Measurements from ENCODE around the gene PFAS.

Gene PFAS

DNA sequence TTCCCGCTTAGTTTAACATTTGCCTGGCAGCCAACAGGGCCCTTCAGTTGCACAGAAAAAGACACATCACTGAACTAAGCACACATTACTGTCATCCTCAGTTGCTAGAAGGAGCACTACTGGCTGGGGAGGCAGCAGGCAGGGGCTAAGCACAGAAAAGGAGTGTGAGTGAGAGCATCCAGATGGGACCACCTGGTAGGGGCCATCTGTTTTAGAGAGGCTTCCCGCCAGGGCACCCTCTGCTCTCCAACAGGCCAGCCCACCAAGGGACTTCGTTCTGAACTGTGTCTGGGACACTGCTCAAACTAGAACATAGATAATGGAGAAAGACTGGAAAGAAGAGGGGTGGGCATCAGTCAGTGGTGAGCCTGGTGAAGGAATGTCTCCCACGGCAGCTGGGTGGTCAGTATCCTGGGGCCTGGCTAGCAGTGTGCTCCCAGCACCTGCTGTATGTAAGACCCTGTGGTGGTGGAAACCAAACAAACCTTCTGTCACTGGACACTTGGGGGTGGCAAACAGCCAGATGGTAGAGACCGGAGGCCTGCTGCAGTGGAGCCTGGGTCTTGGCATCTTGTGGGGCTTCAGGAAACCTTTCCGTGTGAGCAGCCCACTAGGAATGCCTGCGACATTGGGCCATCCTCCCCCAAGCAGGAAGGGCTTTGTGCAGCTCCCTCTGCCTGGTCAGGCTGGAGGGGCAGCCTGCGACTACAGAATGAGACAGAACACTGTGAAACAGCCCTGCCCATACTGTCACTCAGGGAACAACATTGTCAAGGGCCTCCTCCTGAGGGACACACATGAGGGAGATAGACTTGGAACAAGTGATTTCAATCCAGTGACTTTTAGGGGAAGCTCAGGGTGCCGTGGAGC lies 26.6 kb downstream of the PFAS start:
- Histone ChIP-seq H3F3A (ENCODE audit: control insufficient read depth, insufficient read depth) (0 out of 2 replicates have a peak, but pooled peaks cover 2% of the 10 kb centered on the region), H3K79me2 (ENCODE audit: control insufficient read depth, low read length) (no peaks in the 10 kb centered on the region), H4K20me1 (ENCODE audit: control insufficient read depth, insufficient read depth, low read depth, low read length) (no peaks in the 10 kb centered on the region), H3K4me2 (ENCODE audit: low read length) (no peak overlapping the region), H3K9me3 (ENCODE audit: control insufficient read depth, insufficient read depth, low read length) (no peaks in the 10 kb centered on the region), H3K27me3 (ENCODE audit: control insufficient read depth, low read length) (no peaks in the 10 kb centered on the region), H3K4me1 (ENCODE audit: control insufficient read depth, low read length) (no peaks in the 10 kb centered on the region), H3K4me3 (ENCODE audit: low read length) (no peak overlapping the region), H3K9me2 (replicated peaks; ENCODE audit: control insufficient read depth, low read length) (no peaks in the 10 kb centered on the region), H3K36me3 (ENCODE audit: control insufficient read depth, low read length) (no peaks in the 10 kb centered on the region; the same call in 1 of the 2 replicates), H3K27ac (ENCODE audit: low read depth, low read length) (no peak overlapping the region)
- TF ChIP-seq EZH2phosphoT487 (IDR thresholded peaks at IDR 0.05; ENCODE audit: borderline replicate concordance, low read length): no peak
- TF ChIP-seq CTCF (IDR thresholded peaks at IDR 0.05; ENCODE audit: low read depth, low read length, poor library complexity, severe bottlenecking): no peak

DNA sequence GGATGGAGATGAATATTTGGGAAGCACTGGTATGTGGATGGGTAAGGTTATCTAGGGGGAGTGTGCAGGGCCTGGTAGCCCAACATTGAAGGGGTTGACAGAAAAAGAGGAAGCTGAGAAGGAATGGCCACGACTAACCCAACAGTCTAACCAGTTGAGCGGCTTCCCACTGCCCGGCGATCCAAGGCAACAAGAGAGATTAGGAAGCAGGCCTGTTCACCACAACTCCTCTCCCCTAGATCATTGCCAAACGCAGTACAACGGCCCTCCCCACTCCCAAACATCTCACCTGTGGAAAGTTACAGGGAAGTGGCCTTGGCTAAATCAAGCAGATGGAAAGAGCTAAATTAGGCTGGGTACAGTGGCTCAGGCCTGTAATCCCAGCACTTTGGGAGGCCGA lies 28.2 kb downstream of the PFAS start:
- H3K36me3 ChIP-seq (ENCODE audit: control insufficient read depth, low read length): no peaks in the 10 kb centered on the region; the same call in 1 of the 2 replicates
- H3K4me2 ChIP-seq (ENCODE audit: low read length): no peak overlapping the region
- 0 out of 2 replicates have a peak, but pooled peaks cover 2% of the 10 kb centered on the region for H3F3A ChIP-seq (ENCODE audit: control insufficient read depth, insufficient read depth)
- TF ChIP-seq EZH2phosphoT487 (IDR thresholded peaks at IDR 0.05; ENCODE audit: borderline replicate concordance, low read length): no peak
- TF ChIP-seq CTCF (IDR thresholded peaks at IDR 0.05; ENCODE audit: low read depth, low read length, poor library complexity, severe bottlenecking): no peak
- no peaks in the 10 kb centered on the region for H3K79me2 ChIP-seq (ENCODE audit: control insufficient read depth, low read length)
- no peak overlapping the region for H3K4me3 ChIP-seq (ENCODE audit: low read length)
- no peak overlapping the region for H3K27ac ChIP-seq (ENCODE audit: low read depth, low read length)
- H3K9me2 ChIP-seq (replicated peaks; ENCODE audit: control insufficient read depth, low read length): no peaks in the 10 kb centered on the region
- H4K20me1 ChIP-seq (ENCODE audit: control insufficient read depth, insufficient read depth, low read depth, low read length): no peaks in the 10 kb centered on the region
- H3K9me3 ChIP-seq (ENCODE audit: control insufficient read depth, insufficient read depth, low read length): no peaks in the 10 kb centered on the region
- H3K4me1 ChIP-seq (ENCODE audit: control insufficient read depth, low read length): no peaks in the 10 kb centered on the region
- H3K27me3 ChIP-seq (ENCODE audit: control insufficient read depth, low read length): no peaks in the 10 kb centered on the region

DNA sequence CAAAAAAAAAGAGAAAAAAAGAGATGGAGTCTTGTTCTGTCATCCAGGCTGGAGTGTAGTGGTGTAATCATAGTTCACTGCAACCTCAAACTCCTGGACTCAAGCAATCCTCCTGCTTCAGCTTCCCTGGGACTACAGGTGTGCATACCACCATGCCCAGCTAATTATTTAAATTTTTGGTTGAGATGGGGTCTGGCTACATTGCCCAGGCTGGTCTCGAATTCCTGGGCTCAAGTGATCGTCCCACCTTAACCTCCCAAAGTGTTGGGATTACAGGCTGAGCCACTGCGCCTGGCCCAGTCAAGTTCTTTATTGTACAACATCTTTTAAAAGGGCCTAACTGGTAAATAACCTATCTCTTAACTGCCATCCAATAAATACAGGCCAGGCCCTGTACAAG lies 33.3 kb downstream of the PFAS start:
- no peaks in the 10 kb centered on the region for H3K36me3 ChIP-seq (ENCODE audit: control insufficient read depth, low read length)
- H3K4me1 ChIP-seq (ENCODE audit: control insufficient read depth, low read length): peaks cover 13% of the 10 kb centered on the region
- no peaks in the 10 kb centered on the region for H3K79me2 ChIP-seq (ENCODE audit: control insufficient read depth, low read length)
- H4K20me1 ChIP-seq (ENCODE audit: control insufficient read depth, insufficient read depth, low read depth, low read length): no peaks in the 10 kb centered on the region
- no peak overlapping the region for H3K27ac ChIP-seq (ENCODE audit: low read depth, low read length)
- H3K9me2 ChIP-seq (replicated peaks; ENCODE audit: control insufficient read depth, low read length): no peaks in the 10 kb centered on the region
- no peaks in the 10 kb centered on the region for H3K9me3 ChIP-seq (ENCODE audit: control insufficient read depth, insufficient read depth, low read length)
- H3K4me2 ChIP-seq (ENCODE audit: low read length): no peak overlapping the region
- TF ChIP-seq CTCF (IDR thresholded peaks at IDR 0.05; ENCODE audit: low read depth, low read length, poor library complexity, severe bottlenecking) (no peak), EZH2phosphoT487 (IDR thresholded peaks at IDR 0.05; ENCODE audit: borderline replicate concordance, low read length) (no peak)
- no peaks in the 10 kb centered on the region for H3K27me3 ChIP-seq (ENCODE audit: control insufficient read depth, low read length)
- no peak overlapping the region for H3K4me3 ChIP-seq (ENCODE audit: low read length)
- H3F3A ChIP-seq (ENCODE audit: control insufficient read depth, insufficient read depth): no peaks in the 10 kb centered on the region

Data from DOHH2 (cell line).